Caco-2 (cell line): ENCODE measurements around the gene GRM7. TPM values are rescaled to one million over a fixed set of nuclear protein-coding genes. Genes with fewer than 3 reads are reported as not detected.

Experiments used
- BruUV-seq: library from RNA; stranded (reverse); fragments of 400-500 nt; replicated peaks from 2 replicates; lab custom pipeline; 2021; lab: Mats Ljungman, UMichigan
- CTCF ChIA-PET: fragments of 300-600 bp; sonication (Branson Sonifier 250); formaldehyde crosslinking; loops from one replicate; lab custom pipeline; 2022; ENCODE audit warnings: antibody characterized with exemption; lab: Charles Lee
- POLR2A ChIA-PET: fragments of 300-600 bp; sonication (Branson Sonifier 250); formaldehyde crosslinking; loops from one replicate; lab custom pipeline; 2022; ENCODE audit warnings: antibody characterized with exemption; lab: Charles Lee
- DNase-seq, 2 experiments: peaks; one replicate each; pipeline versions ENCODE4 v3.0.0 to v3.0.0-alpha.2; 2020 to 2022
- H3K27me3 ChIP-seq: replicated peaks from 2 replicates; pipeline ENCODE4 v1.6.0; 2011; ENCODE audit warnings: low read length; ENCODE audit not compliant: control insufficient read depth, insufficient read depth
- H3K36me3 ChIP-seq: 2 replicates; pipeline ENCODE4 v1.5.1; 2011; ENCODE audit warnings: low read length; ENCODE audit not compliant: control insufficient read depth, insufficient read depth
- H3K4me1 ChIP-seq: fragments of 250-450 bp; sonication (Bioruptor Pico); 2 replicates; pipeline ENCODE4 v1.5.1; 2020; ENCODE audit warnings: mild to moderate bottlenecking
- H3K4me3 ChIP-seq: 2 replicates; pipeline ENCODE4 v1.5.1; 2011; ENCODE audit warnings: low read depth, mild to moderate bottlenecking, control low read depth, low read length
- H3K9me3 ChIP-seq: fragments of 250-450 bp; sonication (Bioruptor Pico); 2 replicates; pipeline ENCODE4 v1.5.1; 2020; ENCODE audit warnings: mild to moderate bottlenecking, moderate library complexity
- H3K27ac Mint-ChIP-seq: one replicate; pipeline ENCODE4 v1.8.0; 2022; ENCODE audit warnings: mixed read lengths; ENCODE audit not compliant: unreplicated experiment
- H3K27me3 Mint-ChIP-seq: one replicate; pipeline ENCODE4 v1.8.0; 2022; ENCODE audit warnings: mixed read lengths; ENCODE audit not compliant: insufficient read depth, unreplicated experiment
- H3K36me3 Mint-ChIP-seq: one replicate; pipeline ENCODE4 v1.8.0; 2022; ENCODE audit warnings: mild to moderate bottlenecking, mixed read lengths; ENCODE audit not compliant: insufficient read depth, unreplicated experiment
- H3K4me1 Mint-ChIP-seq: one replicate; pipeline ENCODE4 v1.8.0; 2022; ENCODE audit warnings: low read depth, mixed read lengths; ENCODE audit not compliant: unreplicated experiment
- H3K4me3 Mint-ChIP-seq: one replicate; pipeline ENCODE4 v1.8.0; 2022; ENCODE audit warnings: mild to moderate bottlenecking, moderate library complexity, mixed read lengths; ENCODE audit not compliant: unreplicated experiment
- H3K9me3 Mint-ChIP-seq: one replicate; pipeline ENCODE4 v1.8.0; 2022; ENCODE audit warnings: mixed read lengths; ENCODE audit not compliant: unreplicated experiment
- CTCF ChIP-seq, 2 experiments: fragments of 200-600 bp in 1 of 2; IDR thresholded peaks; 1 replicate in 1 of 2; 2 replicates in 1 of 2; pipeline versions ENCODE4 v1.5.1 to v1.8.0; 2011 to 2022; ENCODE audit warnings: antibody characterized with exemption in 1 of 2, control low read depth in 1 of 2, inconsistent platforms in 1 of 2, low read depth in 1 of 2, low read length in 1 of 2, mild to moderate bottlenecking in 1 of 2, moderate library complexity in 1 of 2; ENCODE audit not compliant: insufficient read depth in 1 of 2, severe bottlenecking in 1 of 2, unreplicated experiment in 1 of 2
- intact Hi-C: fragments of 100-400 bp; cut with micrococcal nuclease; formaldehyde crosslinking; loops from one replicate; pipeline ENCODE4 v1.10.0; 2022; ENCODE audit not compliant: unreplicated experiment
- total RNA-seq: library from RNA; stranded (reverse); gene quantifications from 2 replicates; pipeline ENCODE4 v1.2.3, GENCODE V29; 2022

Gene GRM7
- total RNA-seq, 1 experiment from 2014 or later = not detected

- no TSS peak for BruUV-seq
- no peaks in the 10 kb centered on the region for H3K27me3 Mint-ChIP-seq
- no peaks in the 10 kb centered on the region for H3K9me3 Mint-ChIP-seq
- no peak overlapping the region for H3K4me3 Mint-ChIP-seq
- no peaks in the 10 kb centered on the region for H3K36me3 Mint-ChIP-seq
- H3K9me3 ChIP-seq = no peaks in the 10 kb centered on the region
- TF ChIP-seq CTCF (IDR thresholded peaks at IDR 0.05; ENCODE audit: insufficient read depth in 1 of 2, low read depth in 1 of 2, low read length in 1 of 2, severe bottlenecking in 1 of 2, unreplicated experiment in 1 of 2) = no peak
- no peak for DNase-seq
- intact Hi-C loops = no loop called here
- H3K36me3 ChIP-seq = no peaks in the 10 kb centered on the region
- POLR2A ChIA-PET = no interaction called here
- CTCF ChIA-PET = no interaction called here
- no peaks in the 10 kb centered on the region for H3K4me1 ChIP-seq
- no peaks in the 10 kb centered on the region for H3K4me1 Mint-ChIP-seq
- no peaks in the 10 kb centered on the region for H3K27me3 ChIP-seq
- no peak overlapping the region for H3K4me3 ChIP-seq
- no peak overlapping the region for H3K27ac Mint-ChIP-seq
These were observed 527.1 kb downstream of the GRM7 start for GRCh38 chr3:7388026-7388425.

- CTCF ChIA-PET = no interaction called here
- H3K9me3 ChIP-seq = no peaks in the 10 kb centered on the region
These were observed 531.3 kb downstream of the GRM7 start for GRCh38 chr3:7392206-7392605.

GRCh38 chr3:7393944-7394605 lies 533.2 kb downstream of the GRM7 start:
- intact Hi-C loops = no loop called here
- Mint-ChIP-seq H3K27me3 (no peaks in the 10 kb centered on the region), H3K9me3 (no peaks in the 10 kb centered on the region), H3K27ac (no peak overlapping the region), H3K36me3 (no peaks in the 10 kb centered on the region), H3K4me3 (no peak overlapping the region), H3K4me1 (no peaks in the 10 kb centered on the region)
- H3K27me3 ChIP-seq = no peaks in the 10 kb centered on the region
- no peaks in the 10 kb centered on the region for H3K36me3 ChIP-seq
- ChIA-PET POLR2A (no interaction called here), CTCF (no interaction called here)
- no TSS peak for BruUV-seq
- DNase-seq = no peak
- no peaks in the 10 kb centered on the region for H3K9me3 ChIP-seq
- H3K4me3 ChIP-seq = no peak overlapping the region
- H3K4me1 ChIP-seq = no peaks in the 10 kb centered on the region
- no peak for TF ChIP-seq CTCF (IDR thresholded peaks at IDR 0.05; ENCODE audit: insufficient read depth in 1 of 2, low read depth in 1 of 2, low read length in 1 of 2, severe bottlenecking in 1 of 2, unreplicated experiment in 1 of 2)

More at GRCh38 chr3:7392206-7392605, 531.3 kb downstream of the GRM7 start:
- Mint-ChIP-seq H3K36me3 (no peaks in the 10 kb centered on the region), H3K4me1 (no peaks in the 10 kb centered on the region), H3K27ac (no peak overlapping the region), H3K9me3 (no peaks in the 10 kb centered on the region), H3K27me3 (no peaks in the 10 kb centered on the region), H3K4me3 (no peak overlapping the region)
- BruUV-seq = no TSS peak
- Histone ChIP-seq H3K36me3 (no peaks in the 10 kb centered on the region), H3K27me3 (no peaks in the 10 kb centered on the region), H3K4me3 (no peak overlapping the region), H3K4me1 (no peaks in the 10 kb centered on the region)
- DNase-seq = no peak
- intact Hi-C loops = no loop called here
- TF ChIP-seq CTCF (IDR thresholded peaks at IDR 0.05; ENCODE audit: insufficient read depth in 1 of 2, low read depth in 1 of 2, low read length in 1 of 2, severe bottlenecking in 1 of 2, unreplicated experiment in 1 of 2) = no peak
- POLR2A ChIA-PET = no interaction called here
